Effector memory CD4-positive, alpha-beta T cell (primary cell): ENCODE results near the gene SMAD9.

Experiments used
- DNase-seq, 3 donors: peaks; one replicate each; pipeline ENCODE4 v3.0.0-alpha.2; 2020
- H3K27ac ChIP-seq: 2 replicates; pipeline ENCODE4 v1.7.0; 2013; ENCODE audit warnings: mild to moderate bottlenecking, low read length, moderate library complexity; ENCODE audit not compliant: insufficient read depth, poor library complexity, severe bottlenecking
- H3K27me3 ChIP-seq: replicated peaks from 2 replicates; pipeline ENCODE4 v1.7.0; 2013; ENCODE audit warnings: mild to moderate bottlenecking, low read length; ENCODE audit not compliant: insufficient read depth, control insufficient read depth, poor library complexity, severe bottlenecking
- H3K36me3 ChIP-seq: 2 replicates; pipeline ENCODE4 v1.7.0; 2013; ENCODE audit warnings: mild to moderate bottlenecking, low read length, moderate library complexity; ENCODE audit not compliant: control insufficient read depth, insufficient read depth
- H3K4me1 ChIP-seq: 2 replicates; pipeline ENCODE4 v1.7.0; 2013; ENCODE audit warnings: low read length, mild to moderate bottlenecking; ENCODE audit not compliant: control insufficient read depth, insufficient read depth, poor library complexity, severe bottlenecking
- H3K4me3 ChIP-seq: 2 replicates; pipeline ENCODE4 v1.7.0; 2013; ENCODE audit warnings: low read length, low read depth, mild to moderate bottlenecking; ENCODE audit not compliant: insufficient read depth, poor library complexity, severe bottlenecking
- H3K9me3 ChIP-seq: 2 replicates; pipeline ENCODE4 v1.7.0; 2013; ENCODE audit warnings: mild to moderate bottlenecking, low read length, moderate library complexity; ENCODE audit not compliant: control insufficient read depth

SMAD9 gene

DNA sequence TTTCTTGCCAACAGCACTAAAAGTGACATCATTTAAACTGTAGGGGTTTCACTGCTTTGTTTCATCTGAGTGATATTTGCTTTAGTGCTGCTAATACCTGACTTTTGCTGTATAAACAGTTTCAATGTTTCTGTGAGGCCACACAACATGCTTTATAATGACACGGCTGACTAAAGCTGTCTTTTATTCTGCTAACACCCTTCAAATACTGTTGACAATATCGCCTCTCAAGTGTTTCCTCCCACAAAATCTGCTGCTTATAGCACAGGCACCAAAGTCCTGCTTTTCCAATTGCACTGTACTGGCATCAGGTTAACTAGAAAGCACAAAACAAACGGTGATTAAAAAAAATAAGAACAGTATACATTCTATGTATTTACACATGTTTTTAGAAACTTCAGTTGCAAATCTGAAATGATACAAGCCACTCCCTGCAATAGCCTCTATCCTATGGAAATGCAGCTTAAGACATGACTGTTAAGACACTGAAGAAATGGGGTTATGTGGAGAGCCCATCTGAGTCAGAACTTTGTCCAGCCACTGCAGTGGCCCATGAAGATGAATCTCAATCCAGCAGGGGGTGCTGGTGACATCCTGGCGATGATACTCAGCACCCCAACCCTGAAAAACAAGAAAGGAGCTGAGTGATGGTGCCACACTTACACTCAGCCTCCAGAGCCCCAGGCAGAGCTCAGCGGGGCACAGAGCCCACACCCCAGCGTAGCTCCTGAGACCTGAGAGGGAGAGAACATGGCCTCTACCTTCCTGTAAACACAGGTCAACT, 71.6 kb downstream of the SMAD9 start:
- Histone ChIP-seq H3K36me3 (no peaks in the 10 kb centered on the region), H3K9me3 (no peaks in the 10 kb centered on the region), H3K27me3 (no peaks in the 10 kb centered on the region), H3K4me1 (no peaks in the 10 kb centered on the region), H3K27ac (no peak overlapping the region), H3K4me3 (no peak overlapping the region)
- DNase-seq: no peak

DNA sequence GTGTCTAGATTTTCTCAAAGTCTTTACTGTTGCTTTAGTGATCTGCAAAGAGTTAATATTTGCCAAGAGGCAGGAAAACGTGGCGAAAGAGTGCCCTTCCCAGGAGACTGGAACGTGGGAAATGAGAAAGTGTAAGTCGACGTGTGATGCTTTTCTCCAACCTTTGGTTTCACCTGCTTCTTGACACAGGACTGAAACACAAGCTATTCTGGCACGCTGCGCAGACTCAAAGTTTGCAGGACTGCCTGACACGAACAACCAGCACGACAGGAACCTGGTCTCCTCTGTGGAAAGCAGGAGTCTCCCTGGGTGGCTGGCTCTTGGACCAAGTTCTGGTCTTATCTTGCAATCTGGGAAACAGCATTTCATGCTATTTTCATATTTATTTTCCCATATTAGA, 72.4 kb downstream of the SMAD9 start:
- no peaks in the 10 kb centered on the region for H3K9me3 ChIP-seq
- H3K4me3 ChIP-seq: no peak overlapping the region
- H3K27ac ChIP-seq: no peak overlapping the region
- H3K4me1 ChIP-seq: no peaks in the 10 kb centered on the region
- H3K36me3 ChIP-seq: no peaks in the 10 kb centered on the region
- no peak for DNase-seq
- H3K27me3 ChIP-seq: no peaks in the 10 kb centered on the region

DNA sequence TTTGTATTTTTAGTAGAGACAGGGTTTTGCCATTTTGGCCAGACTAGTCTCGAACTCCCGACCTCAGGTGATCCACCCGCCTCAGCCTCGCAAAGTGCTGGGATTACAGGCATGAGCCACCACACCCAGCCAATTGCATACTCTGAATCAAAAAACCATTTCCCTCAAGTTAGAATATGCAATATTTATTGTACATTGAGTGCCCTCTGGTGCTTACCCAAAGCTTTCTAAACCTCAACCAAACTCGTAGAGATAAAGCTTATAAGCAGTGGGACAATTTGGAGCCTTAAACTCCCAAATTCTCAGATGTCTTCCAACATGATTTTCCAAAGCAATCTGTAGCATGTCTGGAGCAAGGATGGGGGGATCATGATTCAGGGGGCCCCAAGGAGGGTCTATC, 78.6 kb downstream of the SMAD9 start:
- no peak for DNase-seq
- H3K9me3 ChIP-seq: no peaks in the 10 kb centered on the region
- no peak overlapping the region for H3K27ac ChIP-seq
- no peaks in the 10 kb centered on the region for H3K4me1 ChIP-seq
- no peaks in the 10 kb centered on the region for H3K36me3 ChIP-seq
- no peaks in the 10 kb centered on the region for H3K27me3 ChIP-seq
- H3K4me3 ChIP-seq: no peak overlapping the region

DNA sequence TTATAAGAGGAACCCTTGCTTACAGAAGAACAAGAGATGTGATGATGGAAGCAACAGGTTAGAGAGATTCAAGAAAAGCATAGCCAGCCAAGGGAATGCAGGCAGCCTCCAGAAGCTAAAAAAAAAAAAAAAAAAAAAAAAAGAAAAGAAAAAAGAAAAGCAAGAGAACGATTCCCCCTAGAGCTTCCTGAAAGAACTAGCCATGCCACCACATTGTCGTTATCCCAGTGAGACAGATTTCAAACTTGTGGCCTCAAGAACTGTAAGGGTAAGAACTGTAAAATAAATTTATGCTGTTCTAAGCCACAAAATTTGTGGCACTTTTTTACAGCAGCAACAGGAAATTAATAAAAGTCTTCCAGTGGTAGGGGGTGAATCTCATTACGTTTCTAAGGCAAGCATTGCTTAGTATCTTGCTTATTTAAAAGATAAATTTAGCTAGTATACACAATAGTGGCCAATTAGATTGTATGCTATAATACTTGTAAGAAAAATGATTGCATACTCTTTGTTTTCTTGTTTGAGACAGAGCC, 79.3 kb downstream of the SMAD9 start:
- Histone ChIP-seq H3K4me1 (no peaks in the 10 kb centered on the region), H3K36me3 (no peaks in the 10 kb centered on the region), H3K9me3 (no peaks in the 10 kb centered on the region), H3K27ac (no peak overlapping the region), H3K4me3 (no peak overlapping the region), H3K27me3 (no peaks in the 10 kb centered on the region)
- DNase-seq: no peak

DNA sequence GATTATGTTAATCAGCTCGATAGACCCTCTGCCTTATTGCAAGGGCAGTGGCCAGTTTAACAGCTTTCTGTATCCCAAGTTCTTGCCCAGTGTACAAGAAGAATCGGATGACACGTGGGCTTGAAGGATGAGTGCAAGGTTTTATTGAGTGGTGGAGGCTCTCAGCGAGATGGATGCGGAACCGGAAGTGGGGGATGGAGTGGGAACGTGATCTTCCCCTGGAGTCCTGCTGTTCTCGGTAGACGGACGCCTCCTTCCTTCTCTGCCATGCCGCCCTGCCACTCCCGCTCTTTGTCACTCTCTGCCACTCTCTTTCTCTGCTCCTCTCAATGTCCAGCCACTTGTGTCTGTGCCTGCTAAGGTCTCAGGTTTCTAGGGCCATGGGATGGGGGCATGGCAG, 80.1 kb downstream of the SMAD9 start:
- Histone ChIP-seq H3K36me3 (no peaks in the 10 kb centered on the region), H3K27me3 (no peaks in the 10 kb centered on the region), H3K4me3 (no peak overlapping the region), H3K9me3 (no peaks in the 10 kb centered on the region), H3K4me1 (no peaks in the 10 kb centered on the region), H3K27ac (no peak overlapping the region)
- no peak for DNase-seq

DNA sequence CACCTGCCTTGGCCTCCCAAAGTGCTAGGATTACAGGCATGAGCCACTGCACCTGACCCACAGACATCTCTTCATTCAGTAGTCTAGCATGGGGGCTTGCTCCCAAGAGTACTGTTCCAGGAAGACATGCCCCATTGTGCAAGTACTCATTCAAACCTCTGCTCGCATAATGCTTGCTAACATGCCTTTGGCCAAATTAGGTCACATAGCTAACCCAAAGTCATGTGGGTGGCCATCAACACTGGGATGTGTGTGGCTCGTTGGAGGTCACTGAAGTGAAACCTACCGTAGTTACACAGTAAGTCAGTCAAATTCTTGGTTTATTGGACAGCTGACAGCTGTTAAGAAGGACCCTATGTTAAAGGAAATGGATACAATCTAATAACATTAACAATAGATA, 80.8 kb downstream of the SMAD9 start:
- Histone ChIP-seq H3K27ac (no peak overlapping the region), H3K4me3 (no peak overlapping the region), H3K9me3 (no peaks in the 10 kb centered on the region), H3K27me3 (no peaks in the 10 kb centered on the region), H3K4me1 (no peaks in the 10 kb centered on the region), H3K36me3 (no peaks in the 10 kb centered on the region)
- no peak for DNase-seq

DNA sequence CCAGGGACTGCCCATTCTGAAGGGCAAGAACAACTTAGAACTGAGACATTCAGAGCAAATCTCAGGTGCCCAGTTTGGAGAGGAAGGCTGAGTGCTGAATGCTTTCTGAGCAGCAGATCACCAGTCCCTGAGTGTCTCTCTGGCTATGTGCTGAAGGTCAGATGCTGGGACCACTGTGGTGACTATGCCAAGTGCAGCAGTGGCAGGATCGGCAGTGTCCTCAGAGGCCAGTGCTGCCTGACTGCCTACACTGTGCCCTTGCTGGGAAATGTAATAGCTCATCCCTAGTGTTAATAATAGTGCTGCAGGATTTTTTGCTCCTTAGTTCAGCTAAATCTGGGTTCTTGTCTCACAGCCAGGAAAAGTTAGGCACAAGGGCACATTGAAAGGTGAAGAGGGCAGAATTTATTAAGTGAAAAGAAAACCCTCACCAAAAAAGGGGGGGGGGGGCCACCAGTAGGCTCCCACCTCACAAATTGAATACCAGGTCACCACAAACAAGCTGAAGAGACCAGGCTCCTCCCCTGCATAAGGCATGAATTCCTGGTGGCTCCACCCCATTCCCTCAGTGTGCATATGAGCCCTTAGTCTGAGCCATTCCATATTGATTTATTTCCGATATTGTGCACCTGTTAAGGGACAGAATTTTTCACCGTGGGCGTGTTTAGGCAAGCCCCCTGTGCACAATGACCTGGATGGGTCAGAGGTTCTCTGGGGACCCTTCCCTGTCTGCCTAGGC, 82.5 kb downstream of the SMAD9 start:
- no peaks in the 10 kb centered on the region for H3K27me3 ChIP-seq
- DNase-seq: no peak
- H3K9me3 ChIP-seq: no peaks in the 10 kb centered on the region
- no peaks in the 10 kb centered on the region for H3K4me1 ChIP-seq
- no peak overlapping the region for H3K27ac ChIP-seq
- H3K4me3 ChIP-seq: no peak overlapping the region
- H3K36me3 ChIP-seq: no peaks in the 10 kb centered on the region

DNA sequence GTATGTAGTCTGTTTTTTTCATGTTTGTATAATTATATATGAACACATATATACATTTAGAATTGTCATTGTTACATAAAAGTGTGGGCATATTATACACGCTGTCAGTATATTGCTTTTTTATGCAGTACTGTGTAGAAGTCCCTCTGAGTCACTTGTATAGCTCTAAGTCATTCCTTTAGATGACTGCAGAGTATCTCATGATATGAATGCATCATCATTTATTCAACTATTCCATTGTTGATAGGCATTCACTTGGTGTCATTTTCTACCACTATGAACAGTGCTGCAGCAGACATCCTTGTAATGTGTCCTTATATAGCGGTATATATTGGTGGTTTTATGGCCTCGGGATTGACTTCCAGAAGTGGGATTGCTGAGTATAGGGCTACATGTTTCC, 85.7 kb downstream of the SMAD9 start:
- DNase-seq: no peak
- H3K27me3 ChIP-seq: no peaks in the 10 kb centered on the region
- no peak overlapping the region for H3K27ac ChIP-seq
- H3K9me3 ChIP-seq: no peaks in the 10 kb centered on the region
- no peaks in the 10 kb centered on the region for H3K36me3 ChIP-seq
- no peaks in the 10 kb centered on the region for H3K4me1 ChIP-seq
- H3K4me3 ChIP-seq: no peak overlapping the region

DNA sequence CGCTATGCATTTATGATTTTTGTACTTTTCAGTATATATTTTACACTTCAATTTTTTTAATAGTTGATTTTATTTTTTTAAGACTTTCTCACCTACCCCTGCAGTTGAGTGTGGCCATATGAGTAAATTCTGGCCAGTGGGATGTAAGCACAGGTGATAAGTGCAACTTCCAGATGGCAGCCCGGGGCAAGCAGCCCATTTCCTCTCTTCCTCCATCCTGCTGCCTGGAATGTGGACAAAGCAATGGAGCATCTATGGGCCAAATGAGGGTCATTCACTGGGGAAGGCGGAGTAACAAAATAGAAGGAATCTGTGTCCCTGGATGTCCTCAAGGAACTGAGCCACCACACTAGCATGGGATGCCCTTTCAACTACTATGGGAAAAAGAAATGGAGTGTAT, 88.7 kb downstream of the SMAD9 start:
- H3K27ac ChIP-seq: no peak overlapping the region
- no peaks in the 10 kb centered on the region for H3K27me3 ChIP-seq
- H3K36me3 ChIP-seq: peaks cover 4% of the 10 kb centered on the region
- no peak for DNase-seq
- no peaks in the 10 kb centered on the region for H3K4me1 ChIP-seq
- no peak overlapping the region for H3K4me3 ChIP-seq
- H3K9me3 ChIP-seq: no peaks in the 10 kb centered on the region

DNA sequence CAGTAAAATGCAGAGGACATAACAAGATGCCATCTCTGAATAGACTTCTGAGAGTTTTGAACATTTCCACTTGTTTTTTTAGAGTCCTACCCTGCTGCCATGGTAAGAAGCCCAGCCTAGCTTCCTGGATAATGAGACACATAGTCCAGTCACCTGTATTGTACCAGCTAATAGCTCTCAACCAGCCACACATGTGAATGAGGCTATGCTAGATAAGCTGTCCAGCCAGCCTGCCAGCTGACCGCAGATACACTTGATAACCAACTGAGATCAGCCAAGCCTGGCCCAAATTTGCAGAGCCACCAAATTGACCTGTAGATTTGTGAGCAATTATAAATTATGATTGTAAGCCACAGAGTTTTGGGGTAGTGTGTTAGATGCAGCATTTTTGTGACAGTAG, 90.3 kb downstream of the SMAD9 start:
- no peaks in the 10 kb centered on the region for H3K4me1 ChIP-seq
- H3K4me3 ChIP-seq: no peak overlapping the region
- no peak for DNase-seq
- peaks cover 11% of the 10 kb centered on the region for H3K36me3 ChIP-seq
- H3K9me3 ChIP-seq: no peaks in the 10 kb centered on the region
- H3K27me3 ChIP-seq: no peaks in the 10 kb centered on the region
- H3K27ac ChIP-seq: no peak overlapping the region
